Small intestine (tissue), 7 donors: ENCODE data around the gene LTBP4. TPM values are rescaled to one million over a fixed set of nuclear protein-coding genes. Genes with fewer than 3 reads are reported as not detected.
"Not testable (repeated sequence)": the region's sequence is repeated elsewhere in the genome, so short reads cannot be mapped to it uniquely, and the experiment has no call there.

Experiments
- DNase-seq, 2 donors: peaks; one replicate each; pipeline versions ENCODE4 v3.0.0 to v3.0.0-alpha.2; 2013
- FAIRE-seq: peaks from 2 replicates; lab custom pipeline; 2012; peaks lifted over from hg19 to GRCh38; lab: Jason Lieb, UNC
- H3K27ac ChIP-seq, 3 donors: one replicate each; pipeline ENCODE4 v1.5.1; 2013; ENCODE audit warnings: low read length in 2 of 3, mild to moderate bottlenecking in 2 of 3, control low read depth in 1 of 3, inconsistent platforms in 1 of 3, low read depth in 1 of 3, moderate library complexity in 1 of 3
- H3K27me3 ChIP-seq, 3 donors: one replicate each; pipeline ENCODE4 v1.6.1; 2013; ENCODE audit warnings: low read length in 3 of 3, inconsistent platforms in 1 of 3; ENCODE audit not compliant: control insufficient read depth in 3 of 3, insufficient read depth in 3 of 3
- H3K36me3 ChIP-seq, 3 donors: one replicate each; pipeline ENCODE4 v1.6.1; 2013; ENCODE audit warnings: low read length in 3 of 3, inconsistent platforms in 1 of 3, low read depth in 1 of 3, mild to moderate bottlenecking in 1 of 3, moderate library complexity in 1 of 3; ENCODE audit not compliant: control insufficient read depth in 3 of 3, insufficient read depth in 2 of 3
- H3K4me1 ChIP-seq, 3 donors: one replicate each; pipeline ENCODE4 v1.6.1; 2013; ENCODE audit warnings: low read length in 2 of 3, inconsistent platforms in 1 of 3, low read depth in 1 of 3, mild to moderate bottlenecking in 1 of 3, moderate library complexity in 1 of 3; ENCODE audit not compliant: control insufficient read depth in 3 of 3, insufficient read depth in 2 of 3
- H3K4me3 ChIP-seq, 3 donors: one replicate each; pipeline ENCODE4 v1.5.1; 2013; ENCODE audit warnings: low read length in 3 of 3, control low read depth in 1 of 3, inconsistent platforms in 1 of 3, low read depth in 1 of 3, mild to moderate bottlenecking in 1 of 3, moderate library complexity in 1 of 3
- H3K9me3 ChIP-seq, 2 donors: one replicate each; pipeline ENCODE4 v1.6.1; 2013; ENCODE audit warnings: low read depth in 1 of 2, low read length in 1 of 2; ENCODE audit not compliant: control insufficient read depth in 2 of 2, insufficient read depth in 1 of 2
- WGBS, 3 donors: extraction: QIAGEN DNeasy Blood & Tissue Kit; methylation state at CpG; one replicate each; pipeline ENCODE4 v1.1.7; 2013; 5-methylcytosine and 5-hydroxymethylcytosine counted together
- polyA plus RNA-seq, 4 donors: library from polyadenylated mRNA; stranded (reverse) in 3 of 4; unstranded in 1 of 4; fragments of 200-250 nt in 3 of 4; fragments of 120-200 nt in 1 of 4; gene quantifications; one replicate each; pipeline versions ENCODE4 v1.2.1 to v1.2.3, GENCODE V29; 2013
- donor health status: healthy with polysubstance abuse.
- donor health status: control.
- donor health status: control.
- donor health status: Bipolar disorder and iron deficiency.
- donor health status: healthy.

The LTBP4 gene
- polyA plus RNA-seq, 4 donors = 63.3 to 222 (median 116) TPM

GRCh38 chr19:40588110-40588854, 12.9 kb upstream of the LTBP4 start:
- Histone ChIP-seq H3K4me1 (no peaks in the 10 kb centered on the region), H3K4me3 (no peak overlapping the region), H3K9me3 (no peaks in the 10 kb centered on the region), H3K27ac (no peak overlapping the region), H3K36me3 (peaks cover 0 to 43% (median 6%) of the 10 kb centered on the region in 3 donors), H3K27me3 (no peaks in the 10 kb centered on the region)
- DNase-seq (no peak), FAIRE-seq (no peak)
- WGBS, 3 donors = 87 to 91% (median 90%) methylated on average over 17 to 19 of the region's 19 CpGs

- no peaks in the 10 kb centered on the region for H3K9me3 ChIP-seq
- no peak overlapping the region for H3K27ac ChIP-seq
- H3K27me3 ChIP-seq = no peaks in the 10 kb centered on the region
- no peaks in the 10 kb centered on the region for H3K4me1 ChIP-seq
- no peak overlapping the region for H3K4me3 ChIP-seq
- DNase-seq = no peak
- FAIRE-seq = no peak
- H3K36me3 ChIP-seq = peaks cover 0 to 39% (median 6%) of the 10 kb centered on the region in 3 donors
- WGBS, 3 donors = 86 to 89% (median 86%) methylated on average over 7 to 9 of the region's 9 CpGs
Measured at GRCh38 chr19:40588926-40589569, 12.1 kb upstream of the LTBP4 start.

GRCh38 chr19:40589591-40590429, 11.4 kb upstream of the LTBP4 start:
- no peaks in the 10 kb centered on the region for H3K4me1 ChIP-seq
- no peak for FAIRE-seq
- H3K36me3 ChIP-seq = peaks cover 0 to 39% (median 6%) of the 10 kb centered on the region in 3 donors
- no peak overlapping the region for H3K27ac ChIP-seq
- peaks cover 0 to 8% (median 0%) of the 10 kb centered on the region in 3 donors for H3K27me3 ChIP-seq
- no peak for DNase-seq
- no peak overlapping the region for H3K4me3 ChIP-seq
- H3K9me3 ChIP-seq = no peaks in the 10 kb centered on the region
- 90 to 92% (median 90%) methylated on average over 21 to 26 of the region's 26 CpGs for WGBS, 3 donors

GRCh38 chr19:40590464-40591265, 10.5 kb upstream of the LTBP4 start:
- FAIRE-seq (no peak), DNase-seq (no peak)
- H3K4me3 ChIP-seq = no peak overlapping the region
- no peaks in the 10 kb centered on the region for H3K4me1 ChIP-seq
- H3K36me3 ChIP-seq = peaks cover 0 to 38% (median 6%) of the 10 kb centered on the region in 3 donors
- H3K27ac ChIP-seq = no peak overlapping the region
- H3K9me3 ChIP-seq = no peaks in the 10 kb centered on the region
- 79 to 89% (median 86%) methylated on average over 22 of the region's 22 CpGs for WGBS, 3 donors
- peaks cover 0 to 16% (median 0%) of the 10 kb centered on the region in 3 donors for H3K27me3 ChIP-seq

GRCh38 chr19:40591724-40592123, 9.4 kb upstream of the LTBP4 start:
- not testable (repeated sequence) for H3K27ac ChIP-seq, H3K9me3 ChIP-seq, FAIRE-seq, H3K4me1 ChIP-seq, H3K4me3 ChIP-seq, DNase-seq
- H3K36me3 ChIP-seq = peaks cover 0 to 31% (median 6%) of the 10 kb centered on the region in 3 donors
- peaks cover 0 to 24% (median 2%) of the 10 kb centered on the region in 3 donors for H3K27me3 ChIP-seq
- WGBS, 3 donors = 87 to 97% (median 94%) methylated on average over 4 of the region's 4 CpGs

GRCh38 chr19:40592170-40592569, 9.0 kb upstream of the LTBP4 start:
- Histone ChIP-seq H3K27ac (no peak overlapping the region), H3K4me3 (no peak overlapping the region), H3K4me1 (no peaks in the 10 kb centered on the region), H3K36me3 (peaks cover 0 to 27% (median 6%) of the 10 kb centered on the region in 3 donors), H3K9me3 (no peaks in the 10 kb centered on the region), H3K27me3 (peaks cover 0 to 27% (median 2%) of the 10 kb centered on the region in 3 donors)
- DNase-seq = peak in 1 of 2 donors; percentile 56
- WGBS, 3 donors = 89 to 90% (median 89%) methylated on average over 4 of the region's 4 CpGs
- no peak for FAIRE-seq

- Histone ChIP-seq H3K4me1 (peaks cover 0 to 5% (median 0%) of the 10 kb centered on the region in 3 donors), H3K4me3 (no peak overlapping the region), H3K27ac (no peak overlapping the region), H3K27me3 (peaks cover 2 to 47% (median 3%) of the 10 kb centered on the region in 3 donors), H3K36me3 (peaks cover 0 to 10% (median 0%) of the 10 kb centered on the region in 3 donors), H3K9me3 (no peaks in the 10 kb centered on the region)
- WGBS, 3 donors = 17 to 31% (median 23%) methylated on average over 8 of the region's 8 CpGs
- DNase-seq (no peak), FAIRE-seq (no peak)
Measured at GRCh38 chr19:40594255-40594654, 6.9 kb upstream of the LTBP4 start.
